ENCODE data around the gene CDYL.

The CDYL gene

DNA sequence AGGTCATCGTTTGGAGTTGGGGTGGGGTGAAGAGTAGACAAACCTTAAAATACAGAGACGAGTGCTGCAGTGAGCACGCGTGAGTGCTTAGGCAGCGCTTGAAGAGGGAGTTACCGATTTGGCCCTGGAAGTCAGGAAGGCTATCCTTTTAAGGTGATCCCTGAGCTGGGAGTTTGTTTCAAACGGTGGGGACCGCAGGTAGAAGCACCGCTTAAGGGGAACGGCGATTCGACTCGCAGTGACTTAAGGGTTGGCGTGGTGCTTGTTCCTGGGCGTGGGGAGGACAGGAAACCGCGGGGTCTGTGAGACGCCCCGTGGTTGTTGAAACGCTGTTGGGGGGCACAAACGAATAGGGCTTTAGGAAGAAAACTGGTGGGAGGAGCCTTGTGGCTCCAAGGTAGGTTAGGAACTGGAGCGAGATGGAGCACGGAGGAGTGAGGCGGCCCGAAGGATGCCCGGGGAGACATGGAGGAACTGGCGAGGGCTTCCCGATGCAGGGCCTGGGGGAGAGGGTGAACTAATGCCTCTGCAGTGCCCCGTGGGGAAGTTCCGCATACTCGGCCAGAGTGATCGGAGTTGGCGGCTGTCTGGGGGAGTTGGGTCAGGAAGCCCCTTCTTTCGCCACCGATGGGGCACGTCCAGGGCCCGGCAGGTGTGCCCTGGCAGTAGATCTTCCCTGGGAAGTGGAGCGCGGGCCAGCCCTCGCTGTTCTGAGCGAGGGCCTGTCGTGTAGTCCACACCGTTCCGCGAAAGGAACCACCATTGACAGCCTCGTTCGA lies 1.3 kb upstream of the CDYL start:
- DNase-seq, result no peak

DNA sequence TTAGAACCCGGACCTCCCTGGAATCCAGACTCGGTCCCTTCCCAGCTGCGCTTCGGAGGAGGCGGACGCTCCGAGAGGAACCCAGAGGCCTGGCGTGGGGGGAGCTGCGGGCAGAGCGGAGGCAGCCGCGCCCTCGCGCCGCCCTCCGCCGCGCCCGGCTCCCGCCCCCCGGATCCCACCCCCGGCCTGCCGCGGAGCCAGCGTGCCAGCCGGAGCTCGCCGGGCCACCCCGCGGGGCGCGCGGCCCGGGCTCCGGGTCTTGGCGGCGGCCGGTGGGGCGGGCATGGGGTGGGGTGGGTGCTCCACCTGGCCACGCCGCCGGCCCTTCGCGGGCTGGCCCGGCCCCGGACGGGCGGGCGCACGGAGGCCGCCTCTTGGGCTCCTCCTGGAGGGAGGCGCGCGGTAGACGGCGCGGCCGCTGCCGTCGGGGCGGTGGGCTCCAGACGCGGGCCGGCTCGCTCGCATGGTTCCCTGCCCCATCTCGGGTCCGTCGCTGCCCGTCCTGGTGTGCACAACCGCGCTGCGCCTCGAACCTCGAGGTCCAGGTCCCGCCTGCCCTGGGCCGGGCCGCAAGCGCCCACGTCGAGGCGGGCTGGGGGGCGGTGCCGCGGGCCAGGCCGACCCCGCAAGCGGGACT lies 592 bp upstream of the CDYL start:
- peak; percentile 69 for DNase-seq

DNA sequence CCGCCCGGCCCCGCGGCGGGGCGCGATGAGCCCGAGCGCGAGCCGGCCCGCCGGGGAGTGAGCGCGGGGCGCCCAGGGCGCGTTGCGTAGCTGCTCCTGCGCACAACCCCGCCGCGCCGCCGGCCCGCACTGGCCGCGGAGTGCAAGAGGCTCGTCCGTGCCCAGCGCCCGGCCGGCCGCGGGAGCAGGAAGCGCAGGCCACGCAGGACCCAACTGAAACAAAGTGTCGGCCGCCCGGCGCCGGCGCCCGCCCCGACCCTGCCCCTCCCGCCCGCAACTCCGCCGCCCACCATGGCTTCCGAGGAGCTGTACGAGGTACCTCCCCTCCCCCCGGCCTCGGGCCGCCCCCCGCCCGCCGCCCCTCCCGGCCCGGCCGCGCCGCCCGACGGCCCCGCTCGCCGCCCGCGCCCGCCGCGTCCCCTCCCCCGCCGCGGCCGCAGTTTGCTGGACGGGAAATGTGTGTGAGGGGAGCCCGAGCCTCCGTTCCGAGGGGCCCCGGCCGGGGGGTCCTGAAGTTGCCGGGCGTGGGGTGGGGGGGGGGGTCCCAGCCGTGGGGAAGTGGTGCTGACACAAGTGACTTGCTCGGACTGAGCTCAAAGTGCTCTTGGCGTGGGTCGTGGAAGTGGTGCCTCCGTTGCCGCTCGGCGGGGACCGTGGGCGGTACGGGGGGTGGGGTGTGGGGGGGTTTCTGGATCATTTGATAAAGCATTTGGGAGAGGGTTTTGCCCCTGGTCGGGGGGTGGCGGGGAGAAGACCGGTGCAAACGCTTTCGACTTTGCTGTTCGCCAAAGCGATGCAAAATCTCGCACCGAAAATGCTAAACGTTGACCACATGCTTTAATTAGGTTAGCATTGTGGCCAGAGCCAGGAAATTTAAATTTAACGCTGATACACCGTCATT lies 539 bp downstream of the CDYL start:
- DNase-seq, result no peak

DNA sequence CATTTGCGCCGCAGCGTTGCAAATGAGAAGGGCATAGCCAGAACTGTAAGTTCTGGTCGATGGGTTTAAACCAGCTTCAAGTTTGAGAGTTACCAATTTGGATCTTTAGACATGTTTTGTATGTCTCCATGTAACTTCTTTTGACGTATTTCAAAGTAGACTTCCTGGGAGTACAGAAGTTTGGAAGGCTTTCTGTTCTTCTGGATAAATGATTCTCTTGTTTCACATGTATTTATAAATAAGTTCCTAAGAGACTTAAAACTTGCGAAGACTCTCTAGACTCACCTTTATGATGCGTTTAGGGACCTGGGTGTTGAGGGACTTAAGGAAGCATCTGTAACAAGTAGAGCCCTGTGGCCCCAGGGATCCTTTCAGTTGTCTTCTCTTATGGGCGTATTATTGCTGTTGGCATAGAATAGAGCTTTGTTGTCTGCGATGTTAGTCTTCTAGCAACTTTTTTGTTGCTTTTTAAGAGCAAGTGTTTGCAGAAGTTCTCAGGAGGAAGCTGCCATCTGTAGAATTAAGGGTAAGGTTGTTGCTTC lies 1.3 kb downstream of the CDYL start:
- peak; percentile 19 for DNase-seq

DNA sequence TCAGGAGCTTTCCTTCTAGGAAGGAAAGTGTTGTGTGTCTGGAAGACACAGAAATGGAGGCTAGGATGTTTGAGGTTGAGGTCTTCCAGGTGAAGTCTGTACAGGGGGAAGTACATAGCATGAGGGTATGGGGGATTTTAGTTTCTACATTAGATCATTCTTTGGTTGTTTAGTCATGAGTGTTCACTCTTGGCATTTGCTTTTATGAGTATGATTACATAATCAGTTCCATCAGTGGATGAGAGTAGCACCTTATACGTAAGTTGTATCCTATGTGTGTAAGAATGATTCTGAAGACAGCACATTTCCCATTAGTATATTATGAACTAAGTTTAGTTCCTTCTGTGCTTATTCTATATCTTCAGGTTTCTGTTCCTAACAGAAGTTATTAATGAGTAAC lies 1.9 kb downstream of the CDYL start:
- DNase-seq, result no peak

DNA sequence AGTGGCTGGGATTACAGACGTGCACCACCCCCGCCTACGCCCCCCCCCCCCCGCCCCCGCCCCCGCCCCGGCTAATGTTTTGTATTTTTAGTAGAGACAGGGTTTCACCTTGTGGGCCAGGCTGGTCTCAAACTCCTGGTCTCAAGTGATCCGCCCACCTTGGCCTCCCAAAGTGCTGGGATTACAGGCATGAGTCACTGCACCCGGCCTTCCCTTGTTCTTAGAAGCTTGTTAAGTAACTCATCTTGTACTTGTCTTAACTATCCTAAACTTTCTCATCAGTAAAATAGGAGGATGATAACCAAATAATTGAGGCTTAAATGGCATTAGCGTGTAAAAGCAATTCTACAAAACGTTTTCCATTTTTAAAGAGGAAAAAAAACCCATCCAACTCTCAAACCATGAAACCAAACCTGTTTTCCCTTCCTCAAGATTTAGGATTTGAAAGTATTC lies 4.2 kb downstream of the CDYL start:
- no peak for DNase-seq

GRCh38 chr6:4781426-4781825 lies 5.2 kb downstream of the CDYL start:
- DNase-seq, result no peak

GRCh38 chr6:4781967-4782575 lies 5.9 kb downstream of the CDYL start:
- DNase-seq, result no peak

- no peak for DNase-seq
Observed at GRCh38 chr6:4786996-4787395, 10.8 kb downstream of the CDYL start.

DNA sequence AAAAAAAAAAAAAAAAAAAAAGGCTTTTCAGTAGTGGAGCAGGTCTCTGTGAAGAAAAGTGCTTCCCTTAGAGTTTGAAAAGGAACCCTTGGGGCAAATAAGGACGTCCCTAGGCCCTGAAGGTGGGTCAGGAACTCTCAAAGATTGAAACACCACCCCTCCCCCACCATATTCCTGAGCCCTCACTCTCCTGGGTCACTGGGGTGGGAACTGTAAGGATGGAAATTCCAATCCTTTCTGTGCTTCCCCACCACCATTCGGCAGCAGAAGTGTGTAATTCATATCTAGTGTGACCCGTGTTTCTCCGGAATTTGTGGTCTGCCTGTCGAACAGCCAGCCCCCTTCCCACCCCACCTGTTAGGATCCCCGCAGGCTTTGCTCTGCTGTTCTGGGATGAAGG lies 12.3 kb downstream of the CDYL start:
- DNase-seq, result no peak

DNA sequence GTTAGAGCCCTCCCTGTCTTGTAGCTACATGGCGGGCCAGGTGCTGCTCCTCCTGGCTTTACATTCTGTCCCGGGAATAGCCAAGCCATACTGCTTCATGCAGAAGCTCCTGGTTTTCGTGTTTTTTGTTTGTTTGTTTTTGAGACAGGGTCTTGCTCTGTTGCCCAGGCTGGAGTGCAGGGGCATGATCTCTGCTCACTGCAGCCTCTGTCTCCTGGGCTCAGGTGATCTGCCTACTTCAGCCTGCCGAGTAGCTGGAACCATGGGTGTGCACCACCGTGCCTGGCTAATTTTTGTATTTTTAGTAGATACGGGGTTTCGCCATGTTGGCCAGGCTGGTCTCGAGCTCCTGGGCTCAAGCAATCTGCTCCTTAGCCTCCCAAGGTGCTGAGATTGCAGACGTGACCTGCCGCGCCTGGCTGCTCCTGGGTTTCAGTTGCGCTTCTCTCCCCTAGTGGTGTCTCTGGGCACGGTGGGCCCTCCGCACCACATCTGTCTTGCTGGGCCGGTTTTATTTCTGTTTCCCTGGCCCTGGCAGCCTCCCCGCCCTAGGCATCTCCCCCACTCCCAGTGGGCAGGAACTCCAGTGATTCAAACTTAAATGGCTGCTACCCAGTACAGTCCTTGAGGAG lies 12.9 kb downstream of the CDYL start:
- DNase-seq, result no peak

DNA sequence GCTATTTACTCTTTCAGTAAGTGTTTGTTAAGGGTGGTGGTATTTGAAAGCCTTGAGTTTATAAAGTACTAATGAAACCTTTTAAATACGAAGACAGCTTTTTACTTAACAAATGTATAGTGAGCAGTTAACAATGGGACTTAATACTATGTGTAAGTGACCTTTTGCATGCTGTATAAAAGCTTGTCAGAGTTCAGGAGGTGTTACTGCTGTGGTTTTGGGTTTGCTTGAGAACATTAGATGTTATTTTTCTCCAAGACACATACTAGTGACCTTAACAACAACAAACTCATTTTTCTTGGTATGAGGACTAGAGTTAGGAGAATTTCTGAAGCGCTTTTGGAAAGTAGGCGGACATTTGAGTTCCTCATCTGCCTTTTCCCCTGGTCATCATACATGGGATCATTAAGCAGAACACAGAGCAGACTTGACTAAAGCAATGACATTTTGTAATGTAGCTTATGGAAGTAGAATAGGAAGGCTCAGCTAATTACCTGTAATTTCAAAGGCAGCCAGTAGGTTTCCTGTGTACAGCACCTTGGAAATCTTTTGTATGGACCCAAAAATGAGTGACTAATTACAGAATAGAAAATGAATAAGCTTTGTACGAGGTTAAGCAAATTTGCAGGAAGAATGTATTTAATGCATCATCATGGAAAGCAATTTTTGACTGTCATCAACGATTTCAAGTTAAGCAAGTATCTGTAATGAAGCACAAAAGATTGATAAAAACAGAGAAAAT lies 14.1 kb downstream of the CDYL start:
- no peak for DNase-seq

- DNase-seq, result peak; percentile 89
Observed at GRCh38 chr6:4794140-4794707, 18.0 kb downstream of the CDYL start.

- DNase-seq, result no peak
Observed at GRCh38 chr6:4797587-4797986, 21.4 kb downstream of the CDYL start.

GRCh38 chr6:4799912-4800311 lies 23.7 kb downstream of the CDYL start:
- DNase-seq, result no peak

DNA sequence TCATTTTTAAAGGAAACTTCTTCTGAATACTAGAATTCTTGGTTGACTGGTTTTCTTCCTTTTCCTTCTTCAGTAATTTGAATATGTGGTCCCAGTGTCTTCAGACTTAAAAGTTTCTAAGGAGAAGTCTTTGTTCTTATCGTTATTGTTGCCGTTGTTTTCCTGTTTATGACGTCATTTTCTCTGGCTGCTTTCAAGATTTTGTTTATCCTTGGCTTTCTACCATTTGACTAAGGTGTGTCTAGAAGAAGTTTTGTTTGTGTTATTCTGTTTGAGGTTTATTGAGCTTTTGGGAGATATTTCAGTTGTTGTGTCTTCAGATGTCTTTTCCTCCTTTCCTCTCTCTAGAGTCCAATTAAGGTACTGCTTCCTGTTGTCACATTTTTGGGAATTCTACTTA lies 24.5 kb downstream of the CDYL start:
- DNase-seq, result no peak

GRCh38 chr6:4801491-4802110 lies 25.4 kb downstream of the CDYL start:
- no peak for DNase-seq

- no peak for DNase-seq
Observed at GRCh38 chr6:4802312-4802935, 26.2 kb downstream of the CDYL start.

- no peak for DNase-seq
Observed at GRCh38 chr6:4803343-4803744, 27.1 kb downstream of the CDYL start.

GRCh38 chr6:4804095-4804494 lies 27.9 kb downstream of the CDYL start:
- no peak for DNase-seq

All from NCI-H2029 treated with DMSO at 0.1 percent for 48 hours (cell line).